Endothelial cell of umbilical vein (primary cell): ENCODE data around the gene PUS3. TPM values are rescaled to one million over a fixed set of nuclear protein-coding genes. Genes with fewer than 3 reads are reported as not detected.

Experiments used
- BruUV-seq: library from RNA; stranded (reverse); fragments of 400-500 nt; replicated peaks from 2 replicates; lab custom pipeline; 2021; lab: Mats Ljungman, UMichigan
- CTCF ChIA-PET: fragments of 300-600, 350-600 bp; sonication (Branson Sonifier 250); formaldehyde crosslinking; loops from one replicate; lab custom pipeline; 2021; ENCODE audit warnings: antibody characterized with exemption, inconsistent platforms; lab: Charles Lee
- POLR2A ChIA-PET: fragments of 300-600, 350-600 bp; sonication (Branson Sonifier 250); formaldehyde crosslinking; loops from one replicate; lab custom pipeline; 2021; ENCODE audit warnings: antibody characterized with exemption, inconsistent platforms; lab: Charles Lee
- DNase-seq: peaks from one replicate; pipeline ENCODE4 v3.0.0-alpha.2; 2011; ENCODE audit warnings: low read depth, low spot score
- FAIRE-seq: peaks from 2 replicates; lab custom pipeline; 2011; peaks lifted over from hg19 to GRCh38; lab: Jason Lieb, UNC
- H2AFZ ChIP-seq: 2 replicates; pipeline ENCODE4 v1.6.0; 2012; ENCODE audit warnings: low read depth, low read length, control low read depth, inconsistent platforms
- H3K27ac ChIP-seq: 2 replicates; pipeline ENCODE4 v1.5.1; 2011; ENCODE audit warnings: low read depth, mild to moderate bottlenecking, control low read depth, low read length, moderate library complexity; ENCODE audit not compliant: insufficient read depth
- H3K27me3 ChIP-seq, 2 experiments: 2 replicates each; pipeline versions ENCODE4 v1.6.0 to v1.6.1; 2011; ENCODE audit warnings: low read length in 2 of 2, mixed read lengths in 1 of 2; ENCODE audit not compliant: control insufficient read depth in 2 of 2, insufficient read depth in 2 of 2
- H3K36me3 ChIP-seq, 2 experiments: 2 replicates in 1 of 2; 3 replicates in 1 of 2; pipeline ENCODE4 v1.5.1; 2011; ENCODE audit warnings: low read length in 2 of 2, mild to moderate bottlenecking in 1 of 2, moderate library complexity in 1 of 2; ENCODE audit not compliant: control insufficient read depth in 2 of 2, insufficient read depth in 2 of 2; ENCODE audit errors: extremely low read depth in 1 of 2
- H3K4me1 ChIP-seq: 3 replicates; pipeline ENCODE4 v1.5.1; 2011; ENCODE audit warnings: mild to moderate bottlenecking, low read length; ENCODE audit not compliant: control insufficient read depth, insufficient read depth; ENCODE audit errors: extremely low read depth
- H3K4me2 ChIP-seq: 2 replicates; pipeline ENCODE4 v1.6.1; 2011; ENCODE audit warnings: low read length, control low read depth, mixed read lengths; ENCODE audit not compliant: insufficient read depth
- H3K4me3 ChIP-seq, 3 experiments: fragments of 200-600 bp in 1 of 3; sonication (generic), shearing (Covaris generic) in 1 of 3; replicated peaks in 1 of 3; 2 replicates each; pipeline ENCODE4 v1.5.1; 2011 to 2016; ENCODE audit warnings: control low read depth in 3 of 3, low read length in 3 of 3, mild to moderate bottlenecking in 2 of 3, inconsistent platforms in 1 of 3, low read depth in 1 of 3, moderate library complexity in 1 of 3; ENCODE audit not compliant: insufficient read depth in 1 of 3
- H3K79me2 ChIP-seq: 2 replicates; pipeline ENCODE4 v1.6.0; 2012; ENCODE audit warnings: low read length, inconsistent platforms; ENCODE audit not compliant: control insufficient read depth, insufficient read depth
- H3K9ac ChIP-seq: replicated peaks from 2 replicates; pipeline ENCODE3; 2011; ENCODE audit warnings: low read length, control low read depth; ENCODE audit not compliant: insufficient read depth; ENCODE audit errors: extremely low read depth
- H3K9me1 ChIP-seq: replicated peaks from 3 replicates; pipeline ENCODE4 v1.6.0; 2011; ENCODE audit warnings: mild to moderate bottlenecking, low read length; ENCODE audit not compliant: control insufficient read depth, insufficient read depth; ENCODE audit errors: extremely low read depth
- H3K9me3 ChIP-seq: replicated peaks from 2 replicates; pipeline ENCODE4 v1.5.1; 2012; ENCODE audit warnings: low read length, inconsistent platforms; ENCODE audit not compliant: control insufficient read depth, insufficient read depth
- H4K20me1 ChIP-seq: replicated peaks from 2 replicates; pipeline ENCODE3; 2011; ENCODE audit warnings: mild to moderate bottlenecking, low read length; ENCODE audit not compliant: control insufficient read depth, insufficient read depth; ENCODE audit errors: extremely low read depth
- CTCF ChIP-seq, 2 donors: IDR thresholded peaks; 1 replicate in 1 of 2; 2 replicates in 1 of 2; pipeline ENCODE4 v1.5.1; 2011; ENCODE audit warnings: low read length in 2 of 2, mild to moderate bottlenecking in 2 of 2, moderate library complexity in 2 of 2, control low read depth in 1 of 2, inconsistent platforms in 1 of 2, low read depth in 1 of 2; ENCODE audit not compliant: insufficient read depth in 1 of 2; ENCODE audit errors: extremely low read depth in 1 of 2
- EZH2 ChIP-seq: IDR thresholded peaks from 2 replicates; pipeline ENCODE4 v1.6.1; 2012; ENCODE audit warnings: borderline replicate concordance, low read depth, mild to moderate bottlenecking, moderate library complexity, low read length, inconsistent platforms; ENCODE audit not compliant: severe bottlenecking
- FOS ChIP-seq: IDR thresholded peaks from 2 replicates; pipeline ENCODE4 v1.6.1; 2011; ENCODE audit warnings: mild to moderate bottlenecking, low read length, moderate library complexity, borderline replicate concordance; ENCODE audit not compliant: insufficient read depth
- GATA2 ChIP-seq: IDR thresholded peaks from 2 replicates; pipeline ENCODE4 v1.7.0; 2011; ENCODE audit warnings: low read depth, mild to moderate bottlenecking, moderate library complexity, mixed read lengths, low read length; ENCODE audit not compliant: insufficient read length, insufficient read depth
- JUN ChIP-seq: IDR thresholded peaks from 2 replicates; pipeline ENCODE4 v1.6.1; 2011; ENCODE audit warnings: borderline replicate concordance, low read depth; ENCODE audit not compliant: insufficient read length, insufficient read depth
- MAX ChIP-seq: IDR thresholded peaks from 2 replicates; pipeline ENCODE4 v1.6.1; 2011; ENCODE audit not compliant: insufficient read depth, insufficient read length
- MYC ChIP-seq: IDR thresholded peaks from one replicate; pipeline ENCODE4 v1.6.1; 2011; ENCODE audit warnings: mild to moderate bottlenecking, low read depth, low read length
- POLR2A ChIP-seq: IDR thresholded peaks from 2 replicates; pipeline ENCODE4 v1.6.1; 2012; ENCODE audit warnings: low read depth, mild to moderate bottlenecking, control low read depth, low read length
- POLR2AphosphoS5 ChIP-seq: IDR thresholded peaks from 2 replicates; pipeline ENCODE4 v1.6.1; 2012; ENCODE audit warnings: low read depth, mild to moderate bottlenecking, control low read depth, low read length, moderate library complexity; ENCODE audit not compliant: insufficient read depth
- dilution Hi-C: fragments of 300-500 bp; cut with MboI; formaldehyde crosslinking; loops from one replicate; pipeline ENCODE4 v1.15.0; 2019; ENCODE audit warnings: low sequenced_read_pairs; ENCODE audit not compliant: extremely low pct_ligation_motif_present
- intact Hi-C: fragments of 100-400 bp; cut with micrococcal nuclease; formaldehyde crosslinking; loops from one replicate; pipeline ENCODE4 v1.10.0; 2022
- polyA plus RNA-seq, 4 experiments: library from polyadenylated mRNA; depleted of rRNA in 3 of 4; stranded (reverse) in 3 of 4; unstranded in 1 of 4; fragments of >200 nt; gene quantifications; 2 replicates each; pipeline versions ENCODE4 v1.2.1 to v1.2.3, GENCODE V29; 2011 to 2012; ENCODE audit warnings: missing spikeins in 1 of 4
- total RNA-seq: library from RNA; stranded (reverse); gene quantifications from 2 replicates; pipeline ENCODE4 v1.2.3, GENCODE V29; 2021

Gene PUS3
- total and polyA plus RNA-seq, 2 donors (not counting 3 experiments of a cell fraction or from before 2014, with no cell fraction given), result 5.1 to 10.3 TPM

- DNase-seq (no peak), FAIRE-seq (no peak)
- dilution Hi-C loops, result no loop called here
- Histone ChIP-seq H3K27me3 (no peaks in the 10 kb centered on the region), H3K79me2 (no peaks in the 10 kb centered on the region), H3K9me1 (no peaks in the 10 kb centered on the region), H2AFZ (no peak overlapping the region), H3K27ac (no peak overlapping the region), H4K20me1 (no peaks in the 10 kb centered on the region), H3K9me3 (no peaks in the 10 kb centered on the region), H3K4me1 (no peaks in the 10 kb centered on the region), H3K4me3 (no peak overlapping the region), H3K4me2 (no peak overlapping the region), H3K36me3 (no peaks in the 10 kb centered on the region), H3K9ac (no peak overlapping the region)
- ChIA-PET CTCF (no interaction called here), POLR2A (no interaction called here)
- no peak for TF ChIP-seq GATA2
- TF ChIP-seq MYC, result no peak
- TF ChIP-seq JUN, result no peak
- no peak for TF ChIP-seq MAX
- no peak for TF ChIP-seq FOS
- TF ChIP-seq POLR2AphosphoS5, result no peak
- no peak for TF ChIP-seq POLR2A
- TF ChIP-seq CTCF (IDR thresholded peaks at IDR 0.05; ENCODE audit: extremely low read depth in 1 of 2, insufficient read depth in 1 of 2, low read depth in 1 of 2, low read length in 2 of 2), result no peak
- TF ChIP-seq EZH2, result no peak
- BruUV-seq, result no TSS peak
- intact Hi-C loops, result no loop called here
These were observed 56.8 kb downstream of the PUS3 start for GRCh38 chr11:125846188-125846587.

Other genes with a start within 250 kb of the PUS3 start
- not detected in 2 replicates for gene ACRV1, start 222.4 kb downstream of the PUS3 start, total RNA-seq
- not detected in 2 replicates for gene ACRV1, start 222.4 kb downstream of the PUS3 start, polyA plus RNA-seq
- gene PATE1, start 156.9 kb downstream of the PUS3 start, total RNA-seq, result not detected in 2 replicates
- not detected in 2 replicates for gene PATE1, start 156.9 kb downstream of the PUS3 start, polyA plus RNA-seq
- gene PATE2, start 124.4 kb downstream of the PUS3 start, total RNA-seq, result 0.31 TPM in 1 of 2 replicates, not detected in the other
- not detected in 2 replicates for gene PATE2, start 124.4 kb downstream of the PUS3 start, polyA plus RNA-seq
- not detected in 2 replicates for gene PATE3, start 115.1 kb downstream of the PUS3 start, total RNA-seq
- gene PATE3, start 115.1 kb downstream of the PUS3 start, polyA plus RNA-seq, result not detected in 2 replicates
- gene PATE4, start 69.9 kb downstream of the PUS3 start, total RNA-seq, result not detected in 2 replicates
- not detected in 2 replicates for gene PATE4, start 69.9 kb downstream of the PUS3 start, polyA plus RNA-seq
- gene HYLS1, start 15.5 kb downstream of the PUS3 start, total RNA-seq, result 9.4 and 12.6 TPM in 2 replicates
- gene HYLS1, start 15.5 kb downstream of the PUS3 start, polyA plus RNA-seq, result 3.7 and 4.7 TPM in 2 replicates
- gene DDX25, start 1.3 kb upstream of the PUS3 start, total RNA-seq, result not detected in 2 replicates
- not detected in 2 replicates for gene DDX25, start 1.3 kb upstream of the PUS3 start, polyA plus RNA-seq
- not detected in 2 replicates for gene VSIG10L2, start 42.8 kb upstream of the PUS3 start, total RNA-seq
- gene VSIG10L2, start 42.8 kb upstream of the PUS3 start, polyA plus RNA-seq, result not detected in 2 replicates
- gene CDON, start 159.7 kb upstream of the PUS3 start, total RNA-seq, result 3.5 and 3.8 TPM in 2 replicates
- gene CDON, start 159.7 kb upstream of the PUS3 start, polyA plus RNA-seq, result 1.5 and 1.6 TPM in 2 replicates